Esophagus muscularis mucosa (tissue), 3 donors: ENCODE measurements around the gene POLD4.

ENCODE experiments used
- POLR2A ChIP-seq: fragments of 450-650 bp; IDR thresholded peaks from one replicate; pipeline ENCODE4 v1.6.1; 2017; ENCODE audit warnings: antibody characterized with exemption, moderate library complexity, mild to moderate bottlenecking, low read depth
- TF ChIP-seq, protein P1 (sequence below), 3 experiments: fragments of 200-600 bp in 2 of 3; fragments of 450-650 bp in 1 of 3; sonication (generic) in 2 of 3; IDR thresholded peaks; one replicate each; pipeline ENCODE4 v1.5.1; 2017 to 2019; ENCODE audit warnings: antibody characterized with exemption in 3 of 3, mild to moderate bottlenecking in 2 of 3, moderate library complexity in 1 of 3

DNA sequence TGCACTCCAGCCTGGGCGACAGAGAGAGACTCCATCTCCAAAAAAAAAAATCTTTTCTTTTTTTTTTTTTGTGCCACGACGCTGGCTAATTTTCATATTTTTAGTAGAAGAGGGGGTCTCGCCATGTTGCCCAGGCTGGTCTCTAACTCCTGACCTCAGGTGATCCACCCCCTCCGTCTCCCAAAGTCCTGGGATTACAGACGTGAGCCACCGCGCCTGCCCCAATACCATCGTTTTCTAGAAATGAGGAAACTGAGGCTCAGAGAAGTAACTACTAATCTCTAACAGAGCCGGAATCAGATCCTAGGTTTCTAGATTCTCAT is 36.5 kb downstream of the POLD4 start:
- TF ChIP-seq, protein P1, sequence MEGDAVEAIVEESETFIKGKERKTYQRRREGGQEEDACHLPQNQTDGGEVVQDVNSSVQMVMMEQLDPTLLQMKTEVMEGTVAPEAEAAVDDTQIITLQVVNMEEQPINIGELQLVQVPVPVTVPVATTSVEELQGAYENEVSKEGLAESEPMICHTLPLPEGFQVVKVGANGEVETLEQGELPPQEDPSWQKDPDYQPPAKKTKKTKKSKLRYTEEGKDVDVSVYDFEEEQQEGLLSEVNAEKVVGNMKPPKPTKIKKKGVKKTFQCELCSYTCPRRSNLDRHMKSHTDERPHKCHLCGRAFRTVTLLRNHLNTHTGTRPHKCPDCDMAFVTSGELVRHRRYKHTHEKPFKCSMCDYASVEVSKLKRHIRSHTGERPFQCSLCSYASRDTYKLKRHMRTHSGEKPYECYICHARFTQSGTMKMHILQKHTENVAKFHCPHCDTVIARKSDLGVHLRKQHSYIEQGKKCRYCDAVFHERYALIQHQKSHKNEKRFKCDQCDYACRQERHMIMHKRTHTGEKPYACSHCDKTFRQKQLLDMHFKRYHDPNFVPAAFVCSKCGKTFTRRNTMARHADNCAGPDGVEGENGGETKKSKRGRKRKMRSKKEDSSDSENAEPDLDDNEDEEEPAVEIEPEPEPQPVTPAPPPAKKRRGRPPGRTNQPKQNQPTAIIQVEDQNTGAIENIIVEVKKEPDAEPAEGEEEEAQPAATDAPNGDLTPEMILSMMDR (IDR thresholded peaks at IDR 0.05), result no peak
- no peak for TF ChIP-seq POLR2A
